ENCODE measurements around the gene VAPA.

Gene VAPA

DNA sequence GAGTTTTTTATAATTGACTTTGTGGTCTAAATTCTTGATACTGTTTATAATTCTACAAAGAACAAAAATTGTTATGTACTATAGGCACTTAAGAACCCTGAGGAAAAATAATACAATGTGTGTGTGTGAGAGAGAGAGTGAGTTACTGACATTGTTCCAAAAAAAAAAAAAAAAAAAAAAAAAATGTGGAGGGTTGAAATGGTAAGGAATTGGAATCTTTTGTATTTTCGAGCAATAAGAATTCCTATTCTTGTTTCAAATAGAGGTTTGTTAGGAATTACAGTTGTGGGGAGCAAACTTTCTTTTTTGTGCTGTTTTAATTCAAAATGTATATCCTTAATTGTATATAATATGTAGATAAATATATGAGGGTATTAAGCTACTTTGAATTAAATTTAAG, 45.7 kb downstream of the VAPA start:
- peaks cover 4% of the 10 kb centered on the region for H3K36me3 ChIP-seq (ENCODE audit: control insufficient read depth, insufficient read depth, low read length)
- H3K4me1 ChIP-seq (ENCODE audit: control insufficient read depth, insufficient read depth, low read length): peaks cover 18% of the 10 kb centered on the region
- no peaks in the 10 kb centered on the region for H3K9me3 ChIP-seq (ENCODE audit: control insufficient read depth, insufficient read depth, low read length)
- no peak overlapping the region for H3K4me3 ChIP-seq (ENCODE audit: low read depth, low read length)
- H3K27me3 ChIP-seq (ENCODE audit: control insufficient read depth, insufficient read depth, low read length): no peaks in the 10 kb centered on the region
- H3K9ac ChIP-seq (ENCODE audit: low read depth, low read length): no peak overlapping the region
- no peak overlapping the region for H3K27ac ChIP-seq (ENCODE audit: low read depth, low read length)

DNA sequence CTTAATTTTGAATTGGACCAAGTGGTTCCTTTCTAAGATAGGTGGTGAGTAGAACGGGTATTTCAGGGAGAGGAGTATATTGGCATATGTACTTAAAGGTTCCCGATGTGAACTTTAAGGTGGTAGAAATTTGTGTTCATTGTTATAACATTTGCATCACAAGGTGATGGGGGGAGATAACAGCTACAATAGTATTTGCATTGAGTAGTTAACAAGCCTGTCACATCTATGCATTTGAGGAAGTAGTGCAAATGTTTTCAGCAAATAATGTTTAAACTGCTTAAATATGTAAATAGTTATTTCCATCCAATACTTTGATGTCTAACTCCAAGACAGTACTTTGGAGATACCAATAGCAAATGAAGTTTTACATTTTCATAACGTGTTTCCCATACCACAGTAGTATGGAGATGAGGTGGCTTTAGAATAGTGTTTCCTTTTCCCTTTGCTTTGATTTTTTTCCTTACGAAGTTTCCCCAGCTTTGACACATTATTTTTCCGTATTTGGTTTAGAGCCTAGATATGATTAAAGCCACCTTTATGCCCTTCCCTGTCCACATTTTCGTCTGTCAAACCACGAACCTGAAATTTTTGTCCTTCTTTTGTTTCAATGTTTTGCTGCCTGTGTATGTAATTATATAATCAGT, 46.6 kb downstream of the VAPA start:
- Histone ChIP-seq H3K4me3 (ENCODE audit: low read depth, low read length) (no peak overlapping the region), H3K36me3 (ENCODE audit: control insufficient read depth, insufficient read depth, low read length) (no peaks in the 10 kb centered on the region), H3K27ac (ENCODE audit: low read depth, low read length) (no peak overlapping the region), H3K9ac (ENCODE audit: low read depth, low read length) (no peak overlapping the region), H3K27me3 (ENCODE audit: control insufficient read depth, insufficient read depth, low read length) (no peaks in the 10 kb centered on the region), H3K4me1 (ENCODE audit: control insufficient read depth, insufficient read depth, low read length) (peaks cover 18% of the 10 kb centered on the region), H3K9me3 (ENCODE audit: control insufficient read depth, insufficient read depth, low read length) (no peaks in the 10 kb centered on the region)

DNA sequence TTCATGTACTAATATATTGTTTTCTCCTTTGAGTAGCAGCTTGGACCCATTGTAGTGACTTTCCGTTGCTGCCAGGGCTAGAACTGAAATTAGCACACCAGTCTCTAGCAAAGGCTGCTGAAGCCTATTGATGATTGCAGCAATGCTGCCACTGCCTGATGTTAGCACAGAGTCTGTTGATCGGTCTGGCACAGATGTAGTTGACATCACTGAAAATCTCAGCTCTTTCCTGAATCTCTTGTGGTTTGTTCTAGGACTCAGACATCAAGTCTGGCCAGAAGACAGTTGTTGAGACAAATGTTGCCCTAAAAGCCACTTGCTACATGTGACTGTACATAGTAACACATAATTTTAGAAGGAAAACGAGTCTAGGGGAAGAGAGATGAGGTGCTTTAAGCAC, 47.2 kb downstream of the VAPA start:
- H3K36me3 ChIP-seq (ENCODE audit: control insufficient read depth, insufficient read depth, low read length): no peaks in the 10 kb centered on the region
- H3K9ac ChIP-seq (ENCODE audit: low read depth, low read length): no peak overlapping the region
- H3K4me3 ChIP-seq (ENCODE audit: low read depth, low read length): no peak overlapping the region
- no peaks in the 10 kb centered on the region for H3K27me3 ChIP-seq (ENCODE audit: control insufficient read depth, insufficient read depth, low read length)
- H3K4me1 ChIP-seq (ENCODE audit: control insufficient read depth, insufficient read depth, low read length): peaks cover 18% of the 10 kb centered on the region
- peak overlapping the region; percentile 51 for H3K27ac ChIP-seq (ENCODE audit: low read depth, low read length)
- no peaks in the 10 kb centered on the region for H3K9me3 ChIP-seq (ENCODE audit: control insufficient read depth, insufficient read depth, low read length)

DNA sequence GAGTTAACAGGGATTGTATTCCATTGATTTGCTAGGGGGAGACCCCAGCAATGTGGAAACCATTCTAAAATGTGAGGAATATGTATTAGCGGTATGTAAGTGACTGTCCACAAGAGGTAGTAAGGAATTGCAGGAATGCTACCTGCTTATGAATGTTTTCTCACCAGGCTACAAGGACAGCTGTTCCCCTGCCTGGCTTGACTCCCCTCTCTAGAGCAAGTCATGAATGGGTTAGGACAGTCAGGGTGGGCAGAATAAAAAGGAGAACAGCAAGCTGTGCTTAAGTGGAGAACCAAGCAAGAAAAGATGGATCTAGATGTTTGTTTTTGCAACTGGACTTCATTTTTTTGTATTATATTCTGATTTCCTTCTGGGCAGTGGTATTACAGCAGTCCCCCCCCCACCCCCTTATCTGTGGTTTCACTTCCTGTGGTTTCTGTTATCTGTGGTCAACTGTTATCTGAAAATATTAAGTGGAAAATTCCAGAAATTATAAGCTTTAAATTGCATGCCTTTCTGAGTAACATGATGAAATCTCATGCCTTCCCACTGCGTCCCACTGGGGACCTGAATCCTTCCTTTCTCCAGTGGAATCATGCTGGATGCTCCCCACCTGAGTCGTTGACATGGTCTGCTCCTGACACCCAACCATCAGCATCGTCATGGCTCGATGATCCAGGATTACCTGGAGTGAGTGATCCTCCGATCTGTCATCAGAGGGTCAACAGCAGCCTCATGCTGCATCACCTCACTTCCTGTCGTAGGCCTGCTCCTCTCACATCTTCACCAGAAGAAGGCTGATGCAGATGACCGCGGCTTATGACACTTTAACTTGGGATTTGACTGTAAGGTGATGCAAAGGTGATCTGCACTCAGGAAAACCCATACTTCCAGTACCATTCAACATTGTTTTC, 52.2 kb downstream of the VAPA start:
- Histone ChIP-seq H3K9ac (ENCODE audit: low read depth, low read length) (no peak overlapping the region), H3K27ac (ENCODE audit: low read depth, low read length) (no peak overlapping the region), H3K36me3 (ENCODE audit: control insufficient read depth, insufficient read depth, low read length) (no peaks in the 10 kb centered on the region), H3K4me1 (ENCODE audit: control insufficient read depth, insufficient read depth, low read length) (no peaks in the 10 kb centered on the region; the same call in 1 of the 2 replicates), H3K27me3 (ENCODE audit: control insufficient read depth, insufficient read depth, low read length) (no peaks in the 10 kb centered on the region), H3K4me3 (ENCODE audit: low read depth, low read length) (no peak overlapping the region), H3K9me3 (ENCODE audit: control insufficient read depth, insufficient read depth, low read length) (no peaks in the 10 kb centered on the region)

DNA sequence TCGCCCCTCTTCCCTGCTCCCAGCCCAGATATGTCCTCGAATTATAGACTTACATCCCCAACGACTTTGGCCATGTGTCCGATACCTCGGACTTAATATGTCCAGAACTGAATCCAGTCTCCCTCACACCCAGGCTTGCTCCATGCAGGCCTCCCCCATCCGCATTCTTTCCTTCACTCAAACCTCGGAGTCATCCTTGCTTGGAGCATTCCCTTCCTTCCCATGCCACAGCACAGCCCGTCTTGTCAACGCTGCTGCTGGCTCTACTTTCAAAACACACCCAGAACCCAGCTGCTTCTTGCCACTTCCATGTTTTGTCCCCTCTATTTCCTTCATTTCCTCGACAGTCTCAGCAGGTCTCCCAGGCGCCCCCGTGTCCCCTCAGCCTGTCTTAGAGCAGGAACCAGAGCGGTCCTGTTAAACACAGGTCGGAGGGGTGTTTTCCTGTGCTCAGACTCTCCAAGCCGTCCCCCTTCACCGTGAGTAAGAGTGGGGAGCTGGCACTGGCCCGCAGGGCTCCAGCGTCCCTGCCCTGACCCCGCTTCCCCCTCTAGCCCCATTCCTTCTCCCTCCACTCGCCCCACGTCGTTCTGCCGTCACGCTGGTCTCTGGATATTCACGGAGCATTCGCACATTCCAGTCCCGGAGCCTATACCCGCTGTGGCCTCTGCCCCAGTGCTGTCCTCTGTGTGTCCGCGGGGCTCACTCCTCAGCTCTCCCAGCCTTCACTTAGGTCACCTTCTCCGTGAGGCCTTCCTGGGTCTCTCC, 54.4 kb downstream of the VAPA start:
- H3K27ac ChIP-seq (ENCODE audit: low read depth, low read length): no peak overlapping the region
- H3K36me3 ChIP-seq (ENCODE audit: control insufficient read depth, insufficient read depth, low read length): no peaks in the 10 kb centered on the region
- no peak overlapping the region for H3K9ac ChIP-seq (ENCODE audit: low read depth, low read length)
- H3K4me3 ChIP-seq (ENCODE audit: low read depth, low read length): no peak overlapping the region
- no peaks in the 10 kb centered on the region for H3K9me3 ChIP-seq (ENCODE audit: control insufficient read depth, insufficient read depth, low read length)
- no peaks in the 10 kb centered on the region for H3K27me3 ChIP-seq (ENCODE audit: control insufficient read depth, insufficient read depth, low read length)
- peaks cover 3% of the 10 kb centered on the region for H3K4me1 ChIP-seq (ENCODE audit: control insufficient read depth, insufficient read depth, low read length)

DNA sequence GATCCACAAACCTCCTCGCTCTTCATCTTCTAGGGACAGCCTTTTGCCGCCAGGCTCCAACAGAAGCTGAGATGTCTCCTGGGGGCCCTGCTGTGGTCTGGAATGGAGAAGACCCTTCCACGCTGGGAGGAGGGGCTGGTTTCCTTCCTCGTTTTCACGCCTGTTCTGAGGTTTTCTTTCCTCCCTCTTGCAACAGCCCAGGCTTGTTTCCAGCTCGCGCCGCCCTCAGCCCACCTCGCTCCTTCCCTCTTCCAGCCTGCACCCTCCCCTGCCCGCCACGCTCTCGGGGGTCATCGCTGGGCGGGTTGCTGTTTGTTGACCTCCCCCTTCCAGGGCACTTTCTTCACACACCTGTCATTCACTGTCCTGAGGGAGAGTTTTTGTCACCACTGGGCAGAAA, 55.4 kb downstream of the VAPA start:
- Histone ChIP-seq H3K4me1 (ENCODE audit: control insufficient read depth, insufficient read depth, low read length) (peaks cover 3% of the 10 kb centered on the region), H3K27ac (ENCODE audit: low read depth, low read length) (no peak overlapping the region), H3K9me3 (ENCODE audit: control insufficient read depth, insufficient read depth, low read length) (no peaks in the 10 kb centered on the region), H3K4me3 (ENCODE audit: low read depth, low read length) (no peak overlapping the region), H3K36me3 (ENCODE audit: control insufficient read depth, insufficient read depth, low read length) (no peaks in the 10 kb centered on the region), H3K9ac (ENCODE audit: low read depth, low read length) (no peak overlapping the region), H3K27me3 (ENCODE audit: control insufficient read depth, insufficient read depth, low read length) (no peaks in the 10 kb centered on the region)

DNA sequence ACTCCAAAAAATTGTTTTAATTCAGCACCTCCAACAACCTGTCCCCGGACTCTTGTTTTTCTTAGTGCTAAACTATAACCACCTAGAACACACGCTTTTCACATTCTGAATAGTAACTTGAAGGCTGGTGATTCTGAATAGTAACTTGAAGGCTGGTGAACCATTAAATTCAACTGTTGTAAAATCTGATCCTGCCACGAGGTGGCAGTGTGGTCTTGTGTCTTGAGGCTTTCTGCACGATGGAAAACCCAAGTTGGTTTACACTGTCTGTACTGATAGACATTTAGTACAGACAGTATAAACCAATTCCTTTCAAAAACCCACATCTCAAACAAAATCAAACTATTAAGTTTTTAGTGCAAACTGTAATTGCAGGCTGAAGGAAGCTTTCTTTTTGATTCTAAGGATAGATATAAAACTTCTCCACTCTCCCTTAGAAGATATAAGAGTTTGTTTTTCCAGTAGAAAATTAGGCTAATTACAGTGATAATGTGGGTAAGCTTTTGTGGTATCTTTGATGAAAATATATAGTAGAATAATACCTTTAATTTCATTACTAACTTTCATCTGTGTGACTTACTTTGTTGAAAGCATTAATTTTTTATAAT, 57.6 kb downstream of the VAPA start:
- H3K9ac ChIP-seq (ENCODE audit: low read depth, low read length): no peak overlapping the region
- no peaks in the 10 kb centered on the region for H3K36me3 ChIP-seq (ENCODE audit: control insufficient read depth, insufficient read depth, low read length)
- peaks cover 3% of the 10 kb centered on the region for H3K4me1 ChIP-seq (ENCODE audit: control insufficient read depth, insufficient read depth, low read length)
- no peak overlapping the region for H3K27ac ChIP-seq (ENCODE audit: low read depth, low read length)
- H3K27me3 ChIP-seq (ENCODE audit: control insufficient read depth, insufficient read depth, low read length): no peaks in the 10 kb centered on the region
- no peak overlapping the region for H3K4me3 ChIP-seq (ENCODE audit: low read depth, low read length)
- peaks cover 15% of the 10 kb centered on the region for H3K9me3 ChIP-seq (ENCODE audit: control insufficient read depth, insufficient read depth, low read length)

DNA sequence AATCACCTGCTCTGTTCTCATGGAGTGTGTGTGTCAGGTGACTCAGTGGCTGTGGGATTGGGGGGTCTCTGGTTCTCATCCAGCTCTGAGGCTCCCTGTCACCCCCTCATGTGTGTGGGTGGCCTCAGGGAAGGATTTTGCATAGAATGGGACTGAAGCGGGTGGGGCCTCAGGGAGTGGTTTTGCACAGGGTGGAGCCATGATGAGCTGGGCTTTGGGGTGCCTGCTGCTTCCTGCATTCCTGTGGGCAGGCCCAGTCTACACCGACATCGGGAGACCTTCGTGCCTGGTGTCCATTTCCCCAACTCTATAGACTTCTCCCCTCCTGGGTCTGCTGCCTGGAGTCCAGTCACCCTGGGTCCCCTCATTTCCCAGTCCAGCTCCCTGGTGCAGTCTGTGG, 59.7 kb downstream of the VAPA start:
- Histone ChIP-seq H3K9ac (ENCODE audit: low read depth, low read length) (no peak overlapping the region), H3K36me3 (ENCODE audit: control insufficient read depth, insufficient read depth, low read length) (no peaks in the 10 kb centered on the region), H3K9me3 (ENCODE audit: control insufficient read depth, insufficient read depth, low read length) (peaks cover 15% of the 10 kb centered on the region), H3K27ac (ENCODE audit: low read depth, low read length) (no peak overlapping the region), H3K27me3 (ENCODE audit: control insufficient read depth, insufficient read depth, low read length) (no peaks in the 10 kb centered on the region), H3K4me3 (ENCODE audit: low read depth, low read length) (no peak overlapping the region), H3K4me1 (ENCODE audit: control insufficient read depth, insufficient read depth, low read length) (peaks cover 3% of the 10 kb centered on the region)

- H3K27me3 ChIP-seq (ENCODE audit: control insufficient read depth, insufficient read depth, low read length): no peaks in the 10 kb centered on the region
- H3K9me3 ChIP-seq (ENCODE audit: control insufficient read depth, insufficient read depth, low read length): peaks cover 15% of the 10 kb centered on the region
- no peaks in the 10 kb centered on the region for H3K36me3 ChIP-seq (ENCODE audit: control insufficient read depth, insufficient read depth, low read length)
- H3K27ac ChIP-seq (ENCODE audit: low read depth, low read length): no peak overlapping the region
- no peak overlapping the region for H3K4me3 ChIP-seq (ENCODE audit: low read depth, low read length)
- peaks cover 3% of the 10 kb centered on the region; the same call in 1 of the 2 replicates for H3K4me1 ChIP-seq (ENCODE audit: control insufficient read depth, insufficient read depth, low read length)
- no peak overlapping the region for H3K9ac ChIP-seq (ENCODE audit: low read depth, low read length)
These were observed 60.6 kb downstream of the VAPA start for GRCh38 chr18:9974279-9974915.

GRCh38 chr18:9975658-9976057, 61.8 kb downstream of the VAPA start:
- peaks cover 15% of the 10 kb centered on the region for H3K9me3 ChIP-seq (ENCODE audit: control insufficient read depth, insufficient read depth, low read length)
- H3K4me1 ChIP-seq (ENCODE audit: control insufficient read depth, insufficient read depth, low read length): peaks cover 3% of the 10 kb centered on the region; the same call in 1 of the 2 replicates
- no peak overlapping the region for H3K4me3 ChIP-seq (ENCODE audit: low read depth, low read length)
- no peaks in the 10 kb centered on the region for H3K36me3 ChIP-seq (ENCODE audit: control insufficient read depth, insufficient read depth, low read length)
- no peak overlapping the region for H3K9ac ChIP-seq (ENCODE audit: low read depth, low read length)
- H3K27ac ChIP-seq (ENCODE audit: low read depth, low read length): no peak overlapping the region
- no peaks in the 10 kb centered on the region for H3K27me3 ChIP-seq (ENCODE audit: control insufficient read depth, insufficient read depth, low read length)
